SW 1271 (cell line): ENCODE data around the gene TCEAL4.
A peak's percentile ranks its signal among the peaks of the same experiment; 100 is the strongest.
"Not testable (repeated sequence)": the region's sequence is repeated elsewhere in the genome, so short reads cannot be mapped to it uniquely, and the experiment has no call there.

Source experiments
- DNase-seq, 2 experiments: peaks; one replicate each; lab custom pipeline; 2025; lab: John Stamatoyannopoulos, UW

TCEAL4 gene

GRCh38 chrX:103592295-103592694, 7.0 kb downstream of the TCEAL4 start:
- DNase-seq: not testable (repeated sequence)

- DNase-seq: not testable (repeated sequence)
Measured at GRCh38 chrX:103595202-103595601, 9.9 kb downstream of the TCEAL4 start.

GRCh38 chrX:103607364-103608305, 22.3 kb downstream of the TCEAL4 start, which contains the start of gene TCEAL3:
TCEAL3 (plus strand) TSS chrX:103607963; CDS start chrX:103609065, 1,102 bp downstream.
- DNase-seq: peak in 1 of 2 experiments; percentile 0

GRCh38 chrX:103608306-103608963, 23.1 kb downstream of the TCEAL4 start:
- DNase-seq: no peak

GRCh38 chrX:103610282-103610681, 25.0 kb downstream of the TCEAL4 start:
- no peak for DNase-seq

GRCh38 chrX:103613362-103613890, 28.1 kb downstream of the TCEAL4 start:
- DNase-seq: no peak

- DNase-seq: peak in 1 of 2 experiments; percentile 12
Measured at GRCh38 chrX:103614999-103615398, 29.7 kb downstream of the TCEAL4 start.

- DNase-seq: no peak
Measured at GRCh38 chrX:103615781-103616371, 30.6 kb downstream of the TCEAL4 start.

GRCh38 chrX:103616676-103617186, 31.4 kb downstream of the TCEAL4 start:
- no peak for DNase-seq

GRCh38 chrX:103624111-103624510, 38.8 kb downstream of the TCEAL4 start:
- DNase-seq: no peak

- no peak for DNase-seq
Measured at GRCh38 chrX:103626855-103627254, 41.5 kb downstream of the TCEAL4 start.

GRCh38 chrX:103628386-103629317, 43.3 kb downstream of the TCEAL4 start, which contains the start of gene TCEAL1:
TCEAL1 (plus strand) TSS chrX:103628975; CDS start chrX:103629917, 942 bp downstream.
- peak in 1 of 2 experiments; percentile 49 for DNase-seq

GRCh38 chrX:103629318-103630170, 44.2 kb downstream of the TCEAL4 start:
- DNase-seq: peak; percentile 4 to 42

GRCh38 chrX:103630171-103630511, 44.8 kb downstream of the TCEAL4 start:
- no peak for DNase-seq

GRCh38 chrX:103631145-103631544, 45.8 kb downstream of the TCEAL4 start:
- DNase-seq: no peak

- DNase-seq: no peak
Measured at GRCh38 chrX:103635436-103635835, 50.1 kb downstream of the TCEAL4 start.
